ENCODE data around the gene SLC44A4.
A peak's percentile ranks its signal among the peaks of the same experiment; 100 is the strongest.

Gene SLC44A4

GRCh38 chr6:31900917-31901414 lies 22.2 kb upstream of the SLC44A4 start:
- DNase-seq = no peak

- no peak for DNase-seq
These were observed 21.3 kb upstream of the SLC44A4 start for GRCh38 chr6:31899882-31900722.

- no peak for DNase-seq
These were observed 20.4 kb upstream of the SLC44A4 start for GRCh38 chr6:31899215-31899614.

GRCh38 chr6:31898383-31899011 lies 19.7 kb upstream of the SLC44A4 start:
- DNase-seq = peak; percentile 12

- peak; percentile 53 for DNase-seq
These were observed 19.0 kb upstream of the SLC44A4 start, which contains the start of gene EHMT2 for GRCh38 chr6:31897612-31898382. TSS of gene EHMT2 (minus strand) at chr6:31897698. CDS start at chr6:31897677, 21 bp downstream.

- DNase-seq = no peak
These were observed 18.2 kb upstream of the SLC44A4 start for GRCh38 chr6:31896856-31897611.

- no peak for DNase-seq
These were observed 17.7 kb upstream of the SLC44A4 start for GRCh38 chr6:31896493-31896855.

- DNase-seq = no peak
These were observed 14.0 kb upstream of the SLC44A4 start for GRCh38 chr6:31892821-31893220.

- no peak for DNase-seq
These were observed 10.7 kb upstream of the SLC44A4 start for GRCh38 chr6:31889331-31889972.

GRCh38 chr6:31888276-31889258 lies 9.8 kb upstream of the SLC44A4 start:
- no peak for DNase-seq

GRCh38 chr6:31887173-31888007 lies 8.6 kb upstream of the SLC44A4 start:
- DNase-seq = no peak

GRCh38 chr6:31886541-31886991 lies 7.8 kb upstream of the SLC44A4 start:
- DNase-seq = no peak

GRCh38 chr6:31884528-31885035 lies 5.8 kb upstream of the SLC44A4 start:
- DNase-seq = no peak

GRCh38 chr6:31883676-31884075 lies 4.9 kb upstream of the SLC44A4 start:
- no peak for DNase-seq

- DNase-seq = no peak
These were observed 3.5 kb upstream of the SLC44A4 start for GRCh38 chr6:31882344-31882743.

- no peak for DNase-seq
These were observed 2.5 kb upstream of the SLC44A4 start for GRCh38 chr6:31881136-31881859.

- no peak for DNase-seq
These were observed 1.8 kb upstream of the SLC44A4 start for GRCh38 chr6:31880616-31881015.

GRCh38 chr6:31879901-31880300 lies 1.1 kb upstream of the SLC44A4 start:
- no peak for DNase-seq

- no peak for DNase-seq
These were observed 346 bp upstream of the SLC44A4 start for GRCh38 chr6:31879143-31879542.
